HG02840 (cell line): ENCODE measurements around the gene GALNT2.

Experiments used
- ATAC-seq: cut with Tn5 transposase; IDR thresholded peaks from one replicate; pipeline ENCODE4 v1.9.1; 2021; ENCODE audit warnings: mild to moderate bottlenecking, moderate library complexity, moderate number of reproducible peaks; ENCODE audit not compliant: unreplicated experiment, low FRiP score

Gene GALNT2

GRCh38 chr1:230174471-230175162 is 107.6 kb downstream of the GALNT2 start:
- ATAC-seq: no peak

GRCh38 chr1:230175163-230175747 is 108.2 kb downstream of the GALNT2 start:
- ATAC-seq: no peak

GRCh38 chr1:230175839-230176238 is 108.8 kb downstream of the GALNT2 start:
- no peak for ATAC-seq

GRCh38 chr1:230176326-230176725 is 109.3 kb downstream of the GALNT2 start:
- ATAC-seq: no peak

- ATAC-seq: no peak
Measured at GRCh38 chr1:230176871-230177411, 109.9 kb downstream of the GALNT2 start.

- ATAC-seq: no peak
Measured at GRCh38 chr1:230179249-230179648, 112.2 kb downstream of the GALNT2 start.

GRCh38 chr1:230185076-230186001 is 118.3 kb downstream of the GALNT2 start:
- no peak for ATAC-seq

- ATAC-seq: no peak
Measured at GRCh38 chr1:230186003-230186863, 119.2 kb downstream of the GALNT2 start.

GRCh38 chr1:230186874-230187273 is 119.8 kb downstream of the GALNT2 start:
- no peak for ATAC-seq

GRCh38 chr1:230187290-230187689 is 120.3 kb downstream of the GALNT2 start:
- no peak for ATAC-seq

GRCh38 chr1:230188826-230189225 is 121.8 kb downstream of the GALNT2 start:
- no peak for ATAC-seq

GRCh38 chr1:230189341-230189740 is 122.3 kb downstream of the GALNT2 start:
- ATAC-seq: no peak

GRCh38 chr1:230189824-230190223 is 122.8 kb downstream of the GALNT2 start:
- ATAC-seq: no peak

GRCh38 chr1:230191079-230191804 is 124.2 kb downstream of the GALNT2 start:
- ATAC-seq: no peak

- ATAC-seq: no peak
Measured at GRCh38 chr1:230191855-230192254, 124.8 kb downstream of the GALNT2 start.

GRCh38 chr1:230194525-230194924 is 127.5 kb downstream of the GALNT2 start:
- no peak for ATAC-seq

- ATAC-seq: no peak
Measured at GRCh38 chr1:230195199-230195598, 128.2 kb downstream of the GALNT2 start.

GRCh38 chr1:230196077-230196476 is 129.0 kb downstream of the GALNT2 start:
- no peak for ATAC-seq
